HG03025 (cell line): ENCODE data around the gene AASS.

Experiments
- ATAC-seq: cut with Tn5 transposase; IDR thresholded peaks from one replicate; pipeline ENCODE4 v1.9.1; 2021; ENCODE audit warnings: mild to moderate bottlenecking, moderate library complexity; ENCODE audit not compliant: unreplicated experiment, low FRiP score

AASS gene

DNA sequence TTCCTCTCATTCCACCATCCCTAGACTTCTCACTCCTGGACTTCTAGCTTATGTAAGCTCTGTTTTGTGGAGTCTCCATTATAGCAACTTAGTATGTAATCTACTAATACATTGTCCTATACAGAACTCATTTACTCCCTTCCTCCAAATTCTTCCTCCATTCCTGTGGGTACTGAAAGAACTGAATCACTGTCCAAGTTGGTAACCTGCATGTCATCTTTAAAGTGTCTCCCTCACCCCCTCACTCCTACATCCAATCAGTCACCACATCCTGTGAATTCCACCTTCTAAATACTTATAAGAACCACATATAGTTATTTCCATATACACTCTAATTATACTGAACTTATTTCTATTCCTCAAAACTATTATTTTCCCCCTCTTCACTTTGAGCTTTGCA, 20.3 kb downstream of the AASS start:
- ATAC-seq: no peak

DNA sequence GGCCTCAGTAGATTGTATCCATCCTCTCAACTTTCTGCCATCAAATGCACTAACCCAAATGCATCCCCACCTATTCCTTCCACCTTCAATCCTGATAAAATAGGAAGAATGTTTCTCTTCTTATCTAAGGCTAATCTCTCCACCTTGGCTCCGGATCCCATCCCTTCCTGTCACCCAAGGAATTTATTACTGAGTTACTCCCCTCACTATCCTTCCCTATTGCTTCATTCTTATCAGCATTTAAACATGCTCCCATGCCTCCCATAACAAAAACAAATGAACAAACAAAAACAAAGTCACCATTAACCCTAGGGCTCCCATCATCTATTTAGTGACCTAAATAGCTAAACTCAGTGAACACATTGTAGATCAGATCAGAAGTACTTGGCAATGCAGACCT, 25.3 kb downstream of the AASS start:
- ATAC-seq: no peak

DNA sequence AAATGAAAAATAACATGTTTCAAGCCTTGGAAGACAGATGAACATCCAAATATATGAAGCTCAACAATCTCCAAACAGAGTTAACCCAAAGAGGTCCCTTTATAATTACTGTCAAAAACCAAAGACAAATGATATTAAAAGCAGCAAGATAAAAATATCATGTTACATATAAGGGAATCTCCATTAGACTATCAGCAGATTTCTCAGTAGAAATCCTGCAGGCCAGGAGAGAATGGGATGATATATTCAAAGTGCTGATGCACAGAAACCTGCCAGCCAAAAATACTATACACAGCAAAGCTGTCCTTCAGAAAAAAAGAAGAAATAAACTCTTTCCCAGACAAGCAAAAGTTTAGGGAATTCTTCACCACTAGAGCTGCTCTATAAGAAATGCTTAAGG, 41.0 kb downstream of the AASS start:
- ATAC-seq: no peak

DNA sequence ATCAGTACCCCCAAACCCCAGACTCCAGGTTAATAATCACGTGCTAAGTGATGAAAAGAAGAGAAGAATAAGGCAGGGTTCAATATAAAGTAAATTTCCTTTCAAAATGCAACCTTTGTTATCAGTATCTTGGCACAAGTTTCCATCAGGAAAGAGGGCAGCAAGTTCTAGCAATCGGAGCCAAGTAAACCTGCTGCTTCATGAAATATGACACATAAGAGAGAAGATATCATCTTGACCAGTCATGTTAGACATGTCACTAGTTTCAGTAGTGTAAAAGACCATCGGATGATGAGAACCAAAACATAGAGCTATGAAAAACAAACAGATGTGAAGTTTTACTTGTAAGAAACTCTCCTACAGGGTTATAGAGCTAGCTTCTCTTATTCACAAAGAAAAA, 44.0 kb downstream of the AASS start:
- ATAC-seq: no peak

DNA sequence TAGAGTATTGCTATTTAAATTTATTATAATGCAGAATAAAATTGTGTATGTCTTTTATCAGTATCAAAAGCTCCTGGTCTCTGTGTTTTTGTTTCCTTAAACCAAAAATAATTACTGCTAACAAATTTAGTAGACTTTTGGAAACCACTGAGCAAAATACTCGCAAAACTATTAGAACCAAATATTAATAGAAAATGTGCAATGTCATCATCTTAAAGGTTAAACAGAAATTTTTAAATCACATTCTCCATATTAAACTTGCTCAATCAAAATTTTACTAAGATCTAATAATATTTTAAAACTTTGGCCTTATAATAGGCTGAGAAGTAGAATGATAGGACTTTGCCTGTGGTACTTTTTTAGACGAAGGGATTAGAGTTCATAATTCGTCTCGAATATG, 48.4 kb downstream of the AASS start:
- ATAC-seq: no peak

DNA sequence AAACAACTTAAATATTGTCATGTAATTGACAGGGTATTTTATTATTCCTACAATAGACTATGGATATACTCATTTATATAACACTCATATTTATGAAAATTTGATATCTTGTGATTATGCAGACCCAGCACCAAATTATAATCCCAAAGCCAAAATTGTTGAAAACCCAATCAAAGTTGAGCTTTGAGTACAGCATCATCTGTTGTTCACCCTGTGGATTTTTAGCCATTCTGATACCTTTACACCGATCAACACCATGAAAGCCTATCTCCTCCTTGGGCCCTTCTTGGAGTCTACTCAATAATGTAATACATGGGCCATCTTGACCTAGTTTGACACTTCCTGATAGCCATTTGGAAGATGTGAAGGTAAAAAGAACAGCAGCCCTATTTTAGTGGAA, 49.5 kb downstream of the AASS start:
- ATAC-seq: no peak

DNA sequence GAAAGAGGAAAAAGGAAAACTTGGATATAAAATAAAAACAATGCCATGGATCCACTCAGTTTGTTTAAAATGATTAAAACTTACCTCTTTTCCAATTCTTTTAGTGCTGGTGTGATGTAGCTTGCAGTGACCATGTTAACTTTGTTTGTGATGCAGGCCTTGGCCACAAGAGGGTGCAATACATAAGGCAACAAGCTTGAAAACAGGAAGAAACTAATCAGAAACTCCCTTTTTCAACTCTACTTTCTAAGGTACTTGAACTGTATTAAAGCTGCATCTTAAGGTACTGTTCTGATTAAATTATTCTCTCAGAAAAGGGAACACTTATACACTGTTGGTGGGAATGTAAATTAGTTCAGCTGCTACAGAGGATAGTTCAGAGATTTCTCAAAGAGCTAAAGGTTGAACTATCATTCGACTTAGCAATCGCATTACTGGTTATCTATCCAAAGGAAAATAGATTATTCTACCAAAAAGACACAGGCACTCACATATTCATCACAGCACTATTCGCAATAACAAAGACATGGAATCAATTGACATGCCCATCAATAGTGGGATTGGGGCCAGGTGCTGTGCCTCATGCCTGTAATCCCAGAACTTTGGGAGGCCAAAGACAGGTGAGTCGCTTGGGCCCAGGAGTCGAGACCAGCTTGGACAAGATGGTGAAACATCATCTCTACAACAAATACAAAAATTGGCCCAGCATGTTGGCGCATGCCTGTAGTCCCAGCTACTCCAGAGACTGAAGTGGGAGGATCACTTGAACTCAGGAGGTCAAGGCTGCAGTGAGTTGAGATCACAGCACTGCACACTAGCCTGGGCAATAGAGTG, 50.9 kb downstream of the AASS start:
- peak; percentile 99 for ATAC-seq

DNA sequence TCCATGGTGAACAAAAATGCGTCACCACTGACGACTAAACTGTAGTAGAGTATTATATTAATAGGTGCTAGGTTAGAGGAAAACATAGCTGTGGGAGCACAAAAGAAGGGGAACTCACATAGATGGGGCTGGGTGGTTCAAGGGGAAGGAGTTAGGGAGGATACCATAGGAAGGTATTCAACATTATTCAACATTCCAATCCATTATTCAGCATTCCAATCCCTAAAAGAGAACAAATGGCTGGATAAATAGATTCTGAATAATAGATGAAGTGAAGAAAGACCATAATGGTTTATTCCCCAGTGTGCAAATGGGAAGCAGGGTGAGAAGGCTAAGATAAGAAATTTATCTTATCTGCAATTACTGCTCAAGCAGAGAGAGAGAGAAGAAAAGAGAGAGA, 61.4 kb downstream of the AASS start:
- ATAC-seq: no peak

DNA sequence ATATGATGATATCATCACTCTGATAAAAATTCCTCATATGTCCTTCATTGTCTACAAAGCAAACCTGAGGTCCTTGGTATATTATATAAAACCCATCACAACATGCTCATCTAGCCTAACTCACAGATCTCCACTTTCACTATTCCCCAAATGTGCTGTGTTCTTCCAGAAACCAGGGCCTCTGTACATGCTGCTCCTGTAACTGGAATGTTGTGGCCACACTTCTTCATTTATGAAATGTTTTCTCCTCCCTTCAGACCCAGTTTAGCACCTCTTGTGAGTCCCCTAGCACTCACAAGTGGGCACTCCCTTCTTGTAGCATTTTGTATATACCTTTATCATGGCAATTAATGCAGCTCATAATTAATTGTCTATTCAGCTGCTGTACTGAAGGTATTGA, 61.9 kb downstream of the AASS start:
- no peak for ATAC-seq

DNA sequence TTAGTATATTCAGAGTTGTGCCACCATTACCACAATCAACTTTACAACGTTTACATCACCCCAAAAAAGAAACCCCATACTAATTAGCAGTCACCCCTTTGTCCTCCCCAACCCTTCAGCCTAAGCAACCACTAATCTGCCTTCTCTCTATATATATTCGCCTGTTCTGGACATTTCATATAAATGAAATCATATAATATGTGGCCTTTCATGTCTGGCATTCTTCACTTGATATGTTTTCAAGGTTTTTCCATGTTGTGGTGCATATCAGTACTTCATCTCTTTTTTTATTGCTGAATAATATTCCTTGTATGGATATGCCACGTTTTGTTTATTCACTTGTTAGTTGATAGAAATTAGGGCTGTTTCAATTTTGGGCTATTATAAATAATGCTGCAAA, 70.4 kb downstream of the AASS start:
- ATAC-seq: no peak

DNA sequence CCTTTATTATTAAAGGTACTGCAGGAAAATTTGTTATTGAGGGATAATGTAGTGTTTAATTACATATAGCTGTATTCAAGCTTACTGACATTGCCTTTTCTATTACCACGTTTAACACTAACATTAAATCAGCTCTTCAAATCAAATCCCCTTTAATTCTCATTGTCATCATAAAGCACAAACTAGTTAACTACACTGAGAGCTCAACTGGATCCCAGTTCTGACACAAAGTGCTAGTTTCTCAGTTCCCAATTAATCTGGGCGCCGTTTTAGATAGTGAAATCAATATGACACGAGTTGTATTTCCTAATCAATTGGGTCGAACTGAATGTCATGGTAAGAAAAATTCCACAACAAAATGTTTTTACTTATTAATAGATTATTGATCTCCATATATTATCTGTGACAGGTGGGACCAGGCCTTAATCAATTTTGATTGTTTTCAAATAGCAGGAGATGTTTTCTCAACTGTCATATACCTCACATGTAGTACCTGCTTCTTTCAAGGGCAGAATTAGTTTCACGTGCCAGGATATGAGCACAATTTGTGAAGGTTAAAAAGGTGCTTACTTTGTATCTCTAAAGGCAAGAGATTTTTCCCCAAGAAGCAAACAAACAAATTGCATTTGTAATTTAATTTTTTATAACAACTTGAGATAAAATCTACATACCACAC, 71.0 kb downstream of the AASS start:
- ATAC-seq: no peak

DNA sequence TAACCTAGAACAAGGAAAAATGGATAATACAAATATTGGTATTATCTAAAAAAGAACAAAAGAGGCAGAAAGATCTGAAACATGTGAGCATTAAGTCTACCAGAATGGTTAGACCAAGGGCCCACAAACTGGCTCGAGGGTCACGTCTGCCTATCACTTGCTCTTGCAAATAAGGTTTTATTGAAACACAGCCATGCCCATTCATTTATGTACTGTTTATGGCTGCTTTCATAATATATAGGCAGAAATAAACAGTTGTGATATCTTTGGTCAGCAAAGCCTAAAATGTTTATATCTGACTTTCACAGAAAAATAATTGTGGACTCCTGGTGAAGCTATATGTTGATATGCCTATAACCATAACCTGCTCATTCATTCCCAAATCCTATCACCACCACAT, 71.8 kb downstream of the AASS start:
- no peak for ATAC-seq

DNA sequence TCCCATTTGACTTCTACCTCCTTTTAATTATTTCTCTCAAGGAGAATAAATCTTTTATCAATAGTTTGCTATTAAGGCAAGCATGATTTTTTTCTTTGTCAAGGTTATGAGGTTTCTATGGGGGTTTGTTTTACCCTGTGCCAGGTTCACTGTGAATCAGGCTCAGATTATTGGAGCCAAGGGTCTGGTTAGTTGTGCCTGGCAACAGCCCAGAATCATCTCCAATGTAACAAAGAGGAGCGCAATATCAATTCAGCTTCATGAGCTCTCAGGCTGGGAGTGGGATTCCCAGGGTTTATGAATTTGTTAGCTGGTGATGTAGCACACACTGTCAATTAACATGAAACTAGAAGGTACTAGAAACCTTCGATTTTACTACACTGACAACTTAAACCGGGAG, 73.2 kb downstream of the AASS start:
- ATAC-seq: no peak

DNA sequence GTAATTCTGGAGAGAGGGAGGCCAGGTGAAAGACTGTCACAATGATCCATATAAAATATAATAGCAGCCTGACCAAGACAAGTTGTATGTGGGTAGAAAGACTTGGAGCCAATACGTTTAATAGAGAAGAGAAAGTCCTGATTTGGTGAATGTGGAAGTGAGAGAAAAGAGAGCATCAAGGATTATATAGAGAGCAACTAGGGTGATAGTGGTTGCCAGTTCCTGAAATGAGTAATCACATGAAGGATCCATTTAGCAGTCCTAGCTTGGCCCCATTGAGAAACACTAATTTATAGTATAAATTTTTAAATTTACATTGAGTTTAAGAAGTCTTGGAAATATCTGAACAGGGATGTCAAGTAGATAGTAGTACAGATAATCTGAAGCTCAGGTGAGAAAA, 74.0 kb downstream of the AASS start:
- ATAC-seq: no peak

DNA sequence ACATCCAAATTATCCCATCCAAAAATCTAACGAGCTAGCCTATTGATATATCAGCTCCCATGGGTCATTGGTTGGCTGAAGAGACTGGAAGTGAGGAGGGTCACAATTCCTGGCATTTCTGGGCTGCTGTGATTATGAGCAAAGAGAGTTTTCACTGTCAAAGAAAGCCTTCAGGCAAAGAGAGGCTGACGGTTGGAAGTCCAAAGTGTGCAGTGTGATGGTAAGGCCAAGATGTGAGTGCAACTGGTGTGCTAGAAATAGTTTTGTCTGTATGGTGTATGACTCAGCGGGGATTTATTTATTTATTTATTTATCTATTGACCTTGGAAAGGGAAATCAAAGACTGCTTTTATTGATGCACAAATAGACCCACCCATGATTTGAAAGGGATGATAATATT, 75.0 kb downstream of the AASS start:
- ATAC-seq: no peak

DNA sequence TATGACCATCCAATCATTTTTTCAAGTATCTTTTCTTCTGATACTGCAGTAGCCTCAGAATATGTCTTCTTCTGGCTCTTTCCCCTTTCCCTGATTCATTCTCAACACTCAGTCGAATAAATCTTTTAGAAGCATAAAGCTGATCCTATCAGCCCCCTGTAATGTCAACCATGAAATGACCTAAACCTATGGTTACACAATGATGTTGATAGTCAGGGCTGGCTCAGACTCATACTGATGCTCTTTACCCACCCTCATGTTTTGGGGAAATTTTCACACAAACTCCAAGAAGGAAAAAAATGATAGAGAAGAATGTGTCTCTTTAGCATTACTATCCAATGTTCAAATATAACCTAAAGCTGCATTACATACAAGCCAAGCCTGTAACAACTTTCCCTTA, 76.0 kb downstream of the AASS start:
- ATAC-seq: no peak

DNA sequence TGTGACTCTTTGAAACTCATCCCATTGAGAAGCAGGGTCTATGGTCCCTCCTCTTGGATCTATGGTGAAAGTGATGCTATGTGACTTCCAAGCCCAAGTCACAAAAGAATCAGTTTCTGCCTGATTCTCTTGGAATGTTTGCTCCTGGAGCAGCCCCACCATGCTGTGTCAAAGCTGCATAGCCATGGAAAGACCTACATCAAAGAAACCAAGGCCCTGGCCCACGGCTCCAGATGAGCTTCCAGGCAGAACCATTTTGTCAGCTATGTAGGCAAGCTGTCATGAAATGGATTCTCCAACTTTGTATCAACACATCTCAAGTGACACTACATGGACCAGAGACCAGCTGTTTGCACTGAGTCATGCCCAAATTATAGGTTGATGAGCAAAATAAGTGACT, 77.0 kb downstream of the AASS start:
- no peak for ATAC-seq

DNA sequence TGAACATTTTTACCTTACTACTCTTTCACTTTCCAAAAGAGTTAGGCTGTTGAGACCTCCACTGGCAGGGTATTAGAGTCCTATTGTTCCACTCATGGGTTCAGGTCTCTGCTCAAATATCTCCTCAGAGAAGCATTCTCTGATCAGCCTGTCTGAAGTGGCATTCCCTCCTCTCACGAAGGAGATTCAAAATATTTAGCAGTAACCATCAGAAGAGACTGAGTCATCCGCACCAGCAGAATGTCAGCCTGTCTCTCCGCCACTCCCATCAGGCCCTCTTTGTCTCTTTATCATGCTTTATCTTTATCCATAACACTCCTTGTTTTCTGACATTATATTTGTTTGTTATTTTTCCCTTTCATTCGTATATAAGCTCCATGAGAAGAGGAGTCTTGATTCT, 79.1 kb downstream of the AASS start:
- ATAC-seq: no peak

DNA sequence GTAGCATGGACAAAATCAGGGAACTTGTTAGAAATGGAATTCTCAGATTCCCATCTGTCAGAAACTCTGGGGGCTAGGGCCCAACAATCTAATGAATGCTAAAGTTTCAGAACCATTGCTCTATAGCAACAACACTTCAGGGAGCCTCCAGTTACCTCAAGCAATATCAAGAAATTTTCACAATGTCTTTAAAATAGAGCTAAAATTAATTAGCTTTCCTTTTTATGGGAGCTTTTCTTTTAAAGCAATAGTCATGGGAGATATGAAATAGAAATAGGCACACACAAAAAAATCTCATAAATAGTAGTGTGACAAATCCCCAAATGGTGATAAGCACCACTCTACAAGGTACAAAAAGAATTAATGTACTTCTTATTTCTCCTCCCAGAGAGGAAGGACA, 80.9 kb downstream of the AASS start:
- no peak for ATAC-seq

DNA sequence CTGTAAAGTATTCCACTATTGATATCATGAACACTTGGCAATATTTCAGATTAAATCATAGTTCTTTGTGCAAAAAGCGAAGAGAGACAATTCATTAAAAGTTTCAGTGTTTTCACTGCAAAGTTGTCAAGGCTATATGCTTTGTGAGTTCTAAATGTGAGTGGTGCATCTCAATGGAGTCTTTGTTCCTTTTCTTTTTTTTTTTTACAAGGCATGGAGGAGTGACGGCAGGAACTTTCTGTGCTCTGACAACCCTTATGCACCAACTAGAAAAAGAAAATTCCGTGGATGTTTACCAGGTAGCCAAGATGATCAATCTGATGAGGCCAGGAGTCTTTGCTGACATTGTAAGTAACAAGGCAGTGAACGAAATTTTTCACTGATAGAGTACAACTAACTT, 84.5 kb downstream of the AASS start:
- ATAC-seq: no peak

DNA sequence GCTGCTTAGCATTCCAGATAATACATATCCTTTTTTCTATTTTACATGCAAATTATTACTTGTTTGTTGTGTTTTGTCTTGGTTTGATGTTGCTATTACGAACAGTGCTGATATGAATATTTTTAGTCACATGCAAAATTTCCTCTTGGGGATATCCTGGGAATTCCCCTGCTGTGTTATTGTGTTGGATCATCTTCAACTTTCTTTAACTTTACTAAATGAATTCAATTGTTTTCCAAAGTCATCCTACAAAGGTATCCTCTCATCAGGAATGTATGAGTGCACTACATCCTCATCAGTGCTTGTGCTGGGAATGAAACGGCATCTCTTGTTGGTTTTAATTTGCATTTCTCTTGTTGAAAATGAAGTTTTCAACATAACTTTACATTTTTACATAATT, 87.1 kb downstream of the AASS start:
- ATAC-seq: no peak

DNA sequence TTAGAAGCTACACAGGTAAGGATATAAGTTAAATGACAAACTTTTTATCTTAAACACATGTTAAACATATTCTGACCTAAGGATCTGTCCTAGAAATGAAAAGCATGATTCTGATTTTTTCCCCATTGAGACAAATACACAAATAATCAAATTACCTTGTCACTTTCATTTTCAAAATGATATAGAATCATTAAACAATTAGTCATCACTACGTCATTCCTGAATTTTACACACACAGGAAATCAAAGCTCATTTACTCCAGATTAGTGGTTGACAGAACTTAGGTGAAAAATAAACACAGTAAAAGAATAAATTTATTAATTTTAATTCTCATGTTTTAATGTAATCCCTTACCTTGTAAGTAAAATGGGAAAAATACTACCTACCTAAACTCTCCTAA, 89.0 kb downstream of the AASS start:
- ATAC-seq: no peak
